ENCODE data around the gene PELI3.

Gene PELI3

DNA sequence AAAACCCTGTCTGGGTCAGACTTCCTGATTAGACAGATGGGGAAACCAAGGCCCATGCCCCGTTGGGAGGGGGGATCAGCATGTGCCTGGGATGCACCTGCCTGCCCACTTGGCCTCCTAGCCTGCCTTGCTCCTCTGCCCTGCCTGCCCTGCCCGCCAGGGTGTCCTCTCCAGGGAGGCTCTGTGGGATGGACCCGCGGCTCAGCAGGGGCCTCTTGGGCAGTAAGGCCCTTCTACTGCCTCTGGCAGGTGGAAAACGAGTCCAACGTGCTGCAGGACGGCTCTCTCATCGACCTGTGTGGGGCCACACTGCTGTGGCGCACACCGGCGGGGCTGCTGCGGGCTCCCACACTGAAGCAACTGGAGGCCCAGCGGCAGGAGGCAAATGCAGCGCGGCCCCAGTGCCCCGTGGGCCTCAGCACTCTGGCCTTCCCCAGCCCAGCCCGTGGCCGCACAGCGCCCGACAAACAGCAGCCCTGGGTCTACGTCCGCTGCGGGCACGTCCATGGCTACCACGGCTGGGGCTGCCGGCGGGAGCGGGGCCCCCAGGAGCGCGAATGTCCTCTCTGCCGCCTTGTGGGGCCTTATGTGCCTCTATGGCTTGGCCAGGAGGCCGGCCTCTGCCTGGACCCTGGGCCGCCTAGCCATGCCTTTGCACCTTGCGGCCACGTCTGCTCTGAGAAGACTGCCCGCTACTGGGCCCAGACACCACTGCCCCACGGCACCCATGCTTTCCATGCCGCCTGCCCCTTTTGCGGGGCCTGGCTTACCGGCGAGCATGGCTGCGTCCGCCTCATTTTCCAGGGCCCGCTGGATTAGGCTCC, 8.9 kb downstream of the PELI3 start:
- DNase-seq (ENCODE audit: low read depth in 2 of 2): no peak

DNA sequence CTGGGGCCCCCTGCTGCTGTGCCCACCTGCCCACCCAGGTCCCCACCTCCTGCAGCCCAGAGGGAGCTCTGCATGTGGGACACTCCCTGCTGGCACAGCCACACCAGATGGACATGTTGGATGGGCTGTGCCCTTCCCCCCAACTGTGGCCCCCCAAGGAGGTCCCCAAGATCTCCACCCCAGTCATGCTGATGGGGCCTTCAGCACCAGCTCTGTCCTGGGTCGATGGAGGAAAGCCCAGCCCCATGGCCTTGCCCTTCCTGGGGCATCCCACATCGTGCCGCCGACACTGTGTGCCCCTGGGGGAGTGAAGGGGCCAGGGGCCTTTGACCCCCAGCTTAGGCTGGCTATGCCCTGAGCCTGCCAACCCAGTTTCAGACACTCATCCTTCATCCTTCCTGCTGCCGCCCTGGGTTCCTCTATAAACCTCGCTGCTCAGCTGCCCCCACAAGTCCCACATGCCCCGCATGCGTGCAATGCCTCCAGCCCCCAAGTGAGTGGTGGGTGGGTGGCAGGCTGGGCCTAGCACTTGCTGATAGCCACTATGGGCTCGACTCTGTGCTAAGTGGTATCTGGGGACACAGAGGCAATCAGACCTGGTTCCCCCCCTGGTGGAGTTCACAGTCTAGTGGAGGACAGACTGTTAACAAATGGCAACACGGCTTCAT, 9.6 kb downstream of the PELI3 start:
- no peak for DNase-seq (ENCODE audit: low read depth in 2 of 2)

DNA sequence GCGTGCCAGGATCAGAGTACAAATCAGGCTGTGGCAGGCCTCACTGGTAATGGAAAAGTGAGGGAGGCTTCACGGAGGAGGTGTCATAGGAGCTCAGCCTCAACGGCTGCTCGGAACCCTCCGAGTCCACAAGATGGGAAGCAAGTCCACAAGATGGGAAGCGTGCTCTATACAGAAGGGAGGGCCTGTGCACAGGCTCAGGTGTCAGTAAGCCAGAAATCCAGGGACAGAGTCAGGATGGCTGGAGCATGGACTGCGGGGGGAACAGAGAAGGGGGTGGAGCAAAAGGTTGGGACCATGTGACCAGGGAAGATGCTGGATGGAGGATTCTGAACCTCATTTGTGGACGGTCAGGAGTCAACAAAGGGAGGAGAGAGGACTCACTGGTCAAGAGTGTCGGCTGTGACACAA, 10.1 kb downstream of the PELI3 start:
- no peak for DNase-seq (ENCODE audit: low read depth in 2 of 2)

DNA sequence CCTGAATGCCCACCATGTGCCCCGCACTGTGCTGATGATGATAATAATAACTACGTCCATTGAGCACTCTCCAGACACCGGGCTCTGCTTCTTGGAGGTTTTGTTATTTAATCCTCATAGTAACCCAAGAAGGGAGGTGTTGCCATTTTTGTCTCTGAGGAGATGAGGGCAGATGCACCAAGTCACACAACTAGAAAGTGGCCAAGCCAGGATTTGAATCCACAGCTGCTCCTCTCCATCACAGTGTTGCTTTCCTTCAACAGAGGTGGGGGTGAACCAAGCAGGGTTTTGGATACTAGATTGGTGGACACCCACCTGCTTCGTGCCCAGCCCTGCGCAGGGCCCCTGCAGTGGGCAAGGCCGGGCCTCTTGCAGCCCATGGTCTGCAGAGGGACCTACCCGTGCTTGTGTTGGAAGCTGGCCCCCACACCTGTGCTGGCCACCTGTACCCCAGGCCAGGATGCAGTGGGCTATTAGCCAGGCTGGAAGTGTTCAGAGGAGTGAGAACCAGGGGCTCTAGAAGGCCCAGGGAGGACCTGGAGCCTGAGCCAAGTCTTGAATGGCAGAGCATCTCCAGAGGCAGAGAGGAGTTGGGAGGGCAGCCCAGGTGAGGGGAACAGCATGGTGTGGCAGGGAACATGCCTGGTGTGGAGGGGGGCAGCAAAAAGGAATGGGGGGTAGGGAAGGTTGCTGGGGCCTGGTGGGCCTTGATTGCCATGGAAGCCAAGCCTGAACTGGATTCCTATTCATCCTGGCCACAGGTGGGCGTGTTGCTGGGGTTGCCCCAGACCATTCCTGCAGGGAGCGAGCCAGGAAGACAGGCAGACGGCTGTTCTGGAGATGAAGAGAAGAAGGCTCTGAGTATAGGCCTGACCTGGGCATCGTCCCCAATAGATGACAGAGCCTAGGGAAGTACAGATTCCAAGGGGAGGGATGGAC, 10.8 kb downstream of the PELI3 start:
- no peak for DNase-seq (ENCODE audit: low read depth in 2 of 2)

DNA sequence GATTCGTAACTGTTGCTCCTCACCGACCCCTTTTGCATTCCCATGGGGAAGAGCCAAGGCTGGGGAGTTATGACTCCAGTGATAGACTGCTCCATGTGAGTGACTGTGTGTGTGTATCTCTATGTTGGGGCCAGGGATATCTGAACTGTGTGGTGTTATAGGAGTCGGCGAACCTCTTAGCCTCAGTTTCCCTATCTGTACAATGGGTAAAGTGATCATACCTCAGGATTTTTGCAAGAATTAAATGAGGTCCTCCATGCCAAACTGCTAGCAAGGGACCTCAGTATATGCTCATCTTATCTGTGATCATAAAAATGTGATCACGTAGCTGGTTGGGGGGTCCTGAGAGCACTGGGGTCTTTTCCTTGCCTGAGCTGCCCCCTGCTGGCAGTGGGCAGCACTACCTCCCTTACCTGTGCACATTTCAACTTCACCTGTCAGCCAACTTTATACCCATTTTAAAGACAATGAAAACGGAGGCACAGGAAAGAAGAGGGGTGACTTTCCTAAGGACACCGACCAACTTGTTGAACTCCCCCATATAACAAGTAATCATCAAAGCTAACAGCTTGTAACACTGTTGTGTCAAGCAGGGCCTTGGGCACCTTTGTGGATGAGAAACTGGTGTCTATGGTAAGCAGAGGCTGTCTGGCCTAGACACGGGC, 12.2 kb downstream of the PELI3 start:
- DNase-seq (ENCODE audit: low read depth in 2 of 2): no peak

DNA sequence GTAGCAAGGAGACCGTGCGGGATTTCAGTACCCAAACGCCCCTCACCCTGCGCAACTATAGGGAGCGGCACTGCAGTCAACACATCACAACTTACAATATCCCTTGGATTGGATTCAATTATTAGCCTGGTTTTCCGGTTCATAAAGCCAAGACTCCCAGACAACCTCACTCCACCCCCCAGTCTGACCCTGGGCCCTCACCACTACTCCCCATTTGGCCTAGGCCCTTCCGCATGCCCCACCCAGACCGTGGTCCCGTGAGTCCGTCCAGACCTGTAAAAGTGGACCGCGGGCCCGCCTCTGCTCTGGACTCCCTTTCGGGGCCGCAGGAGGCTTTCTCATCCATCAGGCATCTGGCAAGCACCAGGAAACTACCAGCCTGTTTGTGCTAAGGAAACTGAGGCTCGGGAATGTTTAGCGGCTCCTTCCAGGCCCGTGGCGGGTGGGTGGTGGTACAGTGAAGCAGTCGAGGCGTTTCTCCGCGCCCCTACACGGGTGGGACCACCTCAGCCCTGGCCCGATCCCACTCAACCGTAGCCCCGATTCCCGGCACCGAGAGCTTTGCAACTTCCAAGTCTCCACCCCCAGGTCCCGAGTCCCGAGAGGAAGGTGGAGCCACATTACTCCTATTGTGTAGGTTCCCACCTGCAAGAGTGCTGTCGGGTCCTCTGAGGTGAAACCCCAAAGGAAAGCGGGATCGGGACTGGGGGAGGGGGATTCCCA, 12.8 kb downstream of the PELI3 start:
- no peak for DNase-seq (ENCODE audit: low read depth in 2 of 2)

DNA sequence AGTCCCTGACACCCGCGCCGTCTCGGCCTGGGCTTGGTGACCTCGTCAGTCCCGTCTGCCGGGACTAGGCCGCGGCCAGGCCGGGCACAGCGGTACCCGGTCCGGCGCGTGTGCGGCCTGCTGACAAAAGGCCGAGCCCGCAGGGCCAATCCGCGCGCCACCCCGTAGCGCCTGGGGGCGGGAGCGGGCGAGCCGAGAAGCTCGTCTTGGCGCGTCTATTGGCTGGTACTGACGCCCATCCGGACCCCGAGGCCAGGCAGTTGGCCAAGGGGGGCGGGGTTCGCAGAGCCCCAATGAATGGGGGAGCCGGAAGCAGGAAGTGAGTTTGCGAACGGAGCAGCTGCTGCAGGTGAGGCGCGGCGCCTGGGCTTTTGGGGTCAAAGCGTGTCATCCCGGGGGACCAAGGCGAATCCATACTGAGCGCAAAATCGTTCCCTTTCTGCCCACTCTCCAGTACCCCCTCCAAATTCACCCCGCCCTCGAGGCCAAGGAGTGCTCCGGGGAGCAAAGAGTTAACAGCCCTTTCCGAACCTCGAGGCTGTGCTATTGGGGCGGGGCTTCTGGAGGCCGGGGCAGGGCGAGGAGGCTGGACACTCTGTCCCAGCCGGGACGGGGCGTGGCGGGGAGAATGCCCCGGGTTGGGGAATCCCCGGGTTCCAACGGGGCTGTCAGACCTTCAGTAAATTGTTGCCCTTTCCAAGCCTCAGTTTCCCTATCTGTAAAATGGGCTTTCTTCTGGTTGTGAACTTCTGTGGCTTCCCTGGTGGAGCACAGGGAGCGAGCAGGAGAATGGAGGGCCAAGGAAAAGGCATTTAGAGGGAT, 13.6 kb downstream of the PELI3 start, which contains the start of gene DPP3:
DPP3 (plus strand) TSS at position 318 of the 822 bp plus-strand sequence. CDS start 1,767 bp downstream, outside the sequence.
- DNase-seq (ENCODE audit: low read depth in 2 of 2): peak; percentile 89 to 94

DNA sequence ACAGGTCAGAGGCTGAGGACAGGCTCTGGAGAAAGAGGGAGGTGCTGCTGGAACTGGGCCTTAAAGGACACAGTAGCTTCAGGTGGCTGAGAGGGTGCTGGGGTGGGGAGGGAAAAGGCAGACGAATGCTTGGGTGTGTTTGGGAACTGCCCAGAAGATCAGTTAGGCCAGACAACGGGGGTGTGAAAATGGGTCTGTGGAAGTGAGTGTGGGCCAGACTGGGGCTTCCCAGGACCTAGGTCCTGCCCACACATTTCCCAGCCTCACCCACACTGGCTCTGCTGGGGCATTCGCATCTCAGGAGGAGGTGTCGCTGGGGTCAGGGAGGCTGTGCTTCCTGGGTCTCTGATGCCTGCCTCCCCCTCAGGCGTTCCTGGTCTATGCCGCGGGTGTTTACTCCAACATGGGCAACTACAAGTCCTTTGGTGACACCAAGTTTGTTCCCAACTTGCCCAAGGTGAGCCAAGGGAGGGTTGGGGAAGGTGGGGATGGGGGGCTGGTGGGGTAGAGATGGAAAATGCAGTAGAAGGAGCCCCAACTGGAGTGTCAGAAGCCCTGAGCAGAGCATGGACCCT, 18.2 kb downstream of the PELI3 start:
- no peak for DNase-seq (ENCODE audit: low read depth in 2 of 2)

DNA sequence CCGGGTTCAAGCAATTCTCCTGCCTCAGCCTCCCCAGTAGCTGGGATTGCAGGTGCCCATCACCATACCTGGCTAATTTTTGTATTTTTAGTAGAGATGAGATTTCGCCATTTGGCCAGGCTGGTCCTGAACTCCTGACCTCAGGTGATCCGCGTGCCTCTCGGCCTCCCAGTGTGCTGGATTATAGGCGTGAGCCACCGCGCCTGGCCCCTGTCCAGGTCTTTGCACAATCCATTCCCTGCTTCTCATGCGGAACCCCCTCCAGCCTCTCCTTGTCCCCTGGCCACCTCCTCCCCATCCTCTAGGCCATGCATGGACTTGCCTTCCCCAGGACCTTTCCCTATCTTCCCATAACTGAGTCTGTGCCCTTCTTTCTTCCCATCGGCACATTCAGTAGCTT, 22.3 kb downstream of the PELI3 start:
- DNase-seq (ENCODE audit: low read depth in 2 of 2): no peak

DNA sequence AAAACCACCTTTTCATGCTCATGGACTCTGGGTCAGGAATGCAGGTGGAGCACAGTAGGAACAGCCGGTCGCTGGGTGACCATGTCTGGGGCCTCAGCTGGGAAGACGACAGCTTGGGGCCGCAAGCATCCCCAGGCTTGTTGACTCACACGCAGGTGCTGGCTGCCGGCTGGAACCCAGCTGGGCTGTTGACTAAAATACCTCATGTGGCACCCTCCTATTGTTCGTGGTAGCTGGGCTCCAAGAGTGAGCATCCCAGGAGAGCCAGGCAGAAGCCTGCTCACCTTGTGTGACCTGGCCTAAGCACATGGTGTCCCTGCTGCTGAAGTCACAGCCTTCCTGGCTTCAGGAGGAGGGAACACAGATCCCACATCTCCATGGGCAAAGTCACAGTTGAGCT, 22.9 kb downstream of the PELI3 start:
- DNase-seq (ENCODE audit: low read depth in 2 of 2): no peak

DNA sequence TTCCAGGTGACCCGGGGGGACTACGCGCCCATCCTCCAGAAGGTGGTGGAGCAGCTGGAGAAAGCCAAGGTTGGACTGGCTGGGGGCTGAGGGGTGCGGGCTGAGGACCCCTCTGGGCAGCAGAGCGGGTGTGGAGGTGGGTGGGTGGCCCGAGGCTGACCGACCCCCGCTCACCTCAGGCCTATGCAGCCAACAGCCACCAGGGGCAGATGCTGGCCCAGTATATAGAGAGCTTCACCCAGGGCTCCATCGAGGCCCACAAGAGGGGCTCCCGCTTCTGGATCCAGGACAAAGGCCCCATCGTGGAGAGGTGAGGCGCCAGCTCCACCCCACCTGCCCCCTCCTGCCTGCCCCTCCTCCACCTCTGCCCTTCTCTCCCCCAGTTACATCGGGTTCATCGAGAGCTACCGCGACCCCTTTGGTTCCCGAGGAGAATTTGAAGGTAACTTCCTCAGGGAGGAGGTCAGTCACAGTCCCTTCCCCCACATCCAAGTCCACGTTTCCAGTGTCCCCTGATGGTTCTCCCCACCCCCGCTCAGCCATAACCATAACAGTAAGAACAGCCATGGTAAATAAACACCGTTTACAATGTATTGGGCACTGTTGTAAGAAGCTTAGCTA, 24.7 kb downstream of the PELI3 start:
- no peak for DNase-seq (ENCODE audit: low read depth in 2 of 2)

DNA sequence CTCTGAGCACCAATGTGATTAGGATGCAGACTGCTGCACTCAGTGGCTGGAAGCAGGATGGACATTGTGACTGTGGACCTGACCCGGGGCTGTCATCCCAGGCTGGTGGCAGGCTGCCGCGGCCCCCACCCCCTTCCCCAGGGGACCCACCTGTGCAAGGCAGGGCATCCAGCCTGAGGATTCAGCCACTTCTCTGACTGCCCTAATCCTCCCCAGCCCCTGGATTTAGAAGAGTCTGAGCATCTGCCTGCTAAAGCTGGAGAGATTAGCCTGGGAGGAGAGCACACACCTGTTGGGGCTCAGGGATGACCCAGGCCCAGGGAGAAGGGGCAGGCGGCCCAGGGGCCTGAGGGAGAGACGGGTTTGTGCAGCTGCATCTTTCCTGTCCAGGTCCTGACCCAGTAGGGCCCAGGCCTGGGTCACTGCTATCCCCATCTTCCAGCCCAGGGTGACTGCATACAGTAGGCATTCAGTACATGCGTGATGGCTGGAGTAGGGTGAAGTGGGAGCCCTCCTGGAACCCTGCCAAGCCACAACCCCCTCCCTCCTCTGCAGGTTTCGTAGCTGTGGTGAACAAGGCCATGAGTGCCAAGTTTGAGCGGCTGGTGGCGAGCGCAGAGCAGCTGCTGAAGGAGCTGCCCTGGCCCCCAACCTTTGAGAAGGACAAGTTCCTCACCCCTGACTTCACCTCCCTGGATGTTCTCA, 25.6 kb downstream of the PELI3 start:
- no peak for DNase-seq (ENCODE audit: low read depth in 2 of 2)

DNA sequence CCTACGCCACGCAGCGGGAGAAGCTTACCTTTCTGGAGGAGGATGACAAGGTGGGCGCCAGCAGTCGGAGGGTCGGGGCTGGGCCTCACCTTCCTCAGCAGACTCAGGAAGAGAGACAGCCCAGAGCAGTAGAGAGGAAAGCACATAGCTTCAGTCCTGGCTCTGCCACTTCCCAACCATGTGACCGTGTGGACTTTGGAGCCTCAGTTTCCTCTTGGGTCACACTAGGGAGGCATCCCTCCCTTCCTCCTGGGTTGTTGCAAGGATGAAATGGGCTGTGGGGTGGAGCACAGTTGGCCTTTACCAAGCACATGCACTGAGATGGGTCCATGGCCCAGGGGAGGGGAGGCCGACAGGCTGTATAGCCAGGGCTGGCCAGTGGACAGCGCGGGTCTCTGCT, 26.4 kb downstream of the PELI3 start:
- no peak for DNase-seq (ENCODE audit: low read depth in 2 of 2)

DNA sequence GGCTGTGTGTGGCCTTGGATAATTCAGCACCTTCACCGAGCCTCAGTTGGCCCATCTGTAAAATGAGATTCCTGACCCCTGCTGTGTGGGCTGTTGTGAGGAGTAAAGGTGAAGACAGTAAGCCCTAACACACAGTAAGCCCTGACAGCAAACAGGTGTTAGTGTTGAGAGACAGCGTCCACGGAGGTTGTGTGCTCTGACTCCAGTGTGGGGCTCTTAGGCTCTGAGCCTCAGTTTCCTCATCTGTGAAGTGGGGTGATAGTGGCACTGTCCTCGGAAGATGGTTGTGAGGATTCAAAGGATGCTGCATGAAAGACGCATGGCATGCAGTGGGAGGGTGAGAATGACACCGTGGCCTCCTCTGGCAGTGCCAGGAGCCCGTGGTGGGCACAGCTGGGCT, 27.8 kb downstream of the PELI3 start:
- DNase-seq (ENCODE audit: low read depth in 2 of 2): no peak

DNA sequence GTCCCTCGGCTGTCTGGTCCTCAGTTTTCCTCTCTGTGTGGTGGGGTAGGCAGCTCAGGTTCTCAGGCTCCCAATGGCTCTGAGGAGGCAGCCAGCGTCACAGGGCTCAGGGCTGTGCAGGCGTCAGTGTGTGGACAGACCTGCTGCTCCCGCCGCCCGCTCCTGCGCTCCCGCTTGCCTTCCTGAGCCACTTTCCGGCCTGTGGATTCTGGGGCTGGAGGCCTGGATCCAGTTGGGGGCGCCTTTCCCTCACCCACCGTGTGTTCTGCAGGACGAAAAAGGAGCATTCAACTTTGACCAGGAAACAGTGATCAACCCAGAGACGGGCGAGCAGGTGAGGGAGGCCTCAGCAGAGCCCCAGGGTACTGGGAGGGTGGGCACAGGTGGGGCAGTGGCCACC, 28.2 kb downstream of the PELI3 start:
- no peak for DNase-seq (ENCODE audit: low read depth in 2 of 2)

DNA sequence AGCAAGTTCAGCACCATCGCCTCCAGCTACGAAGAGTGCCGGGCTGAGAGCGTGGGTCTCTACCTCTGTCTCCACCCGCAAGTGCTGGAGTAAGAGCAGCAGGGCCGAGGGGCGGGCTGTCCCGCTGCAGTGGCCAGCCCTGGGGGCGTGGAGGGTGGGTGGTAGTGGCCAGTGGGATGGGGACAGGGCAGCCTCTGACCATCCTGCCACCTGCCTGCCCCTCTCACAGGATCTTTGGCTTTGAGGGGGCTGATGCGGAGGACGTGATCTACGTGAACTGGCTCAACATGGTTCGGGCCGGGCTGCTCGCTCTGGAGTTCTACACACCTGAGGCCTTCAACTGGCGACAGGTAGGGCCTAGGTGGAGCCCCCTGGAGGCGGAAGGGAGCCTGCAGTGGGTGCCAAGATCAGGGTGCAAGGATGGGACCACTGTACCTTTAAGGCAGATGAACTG, 28.7 kb downstream of the PELI3 start:
- no peak for DNase-seq (ENCODE audit: low read depth in 2 of 2)

DNA sequence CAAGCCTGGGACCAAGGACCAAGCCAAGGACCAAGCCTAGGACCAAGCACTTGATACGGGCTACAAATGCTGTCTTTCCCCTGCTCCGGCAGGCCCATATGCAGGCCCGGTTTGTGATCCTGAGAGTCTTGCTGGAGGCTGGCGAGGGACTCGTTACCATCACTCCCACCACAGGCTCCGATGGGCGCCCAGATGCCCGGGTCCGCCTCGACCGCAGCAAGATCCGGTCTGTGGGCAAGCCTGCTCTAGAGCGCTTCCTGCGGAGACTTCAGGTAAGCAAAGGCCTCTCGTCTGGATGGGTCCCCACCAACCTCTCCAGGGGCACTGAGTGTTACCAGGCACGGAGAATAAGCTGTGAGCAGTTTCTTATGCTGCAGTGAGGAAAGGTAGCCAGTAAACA, 30.5 kb downstream of the PELI3 start:
- no peak for DNase-seq (ENCODE audit: low read depth in 2 of 2)

DNA sequence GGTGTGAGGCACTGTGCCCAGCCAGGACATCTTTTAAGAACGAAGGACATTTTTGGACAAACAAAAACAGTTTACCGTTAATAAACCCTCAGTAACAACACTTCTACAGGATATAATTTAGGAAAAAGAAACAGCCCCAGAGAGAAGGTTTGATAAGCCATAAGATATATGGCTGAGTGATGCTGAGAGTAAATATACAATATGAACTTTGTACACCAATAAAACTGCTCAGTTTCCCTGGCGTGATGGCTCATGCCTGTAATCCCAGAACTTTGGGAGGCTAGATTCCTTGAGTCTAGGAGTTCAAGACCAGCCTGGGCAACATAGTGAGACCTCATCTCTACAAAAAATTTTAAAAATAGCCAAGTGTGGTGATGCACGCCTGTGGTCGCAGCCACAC, 31.8 kb downstream of the PELI3 start:
- DNase-seq (ENCODE audit: low read depth in 2 of 2): no peak
